ENCODE measurements around the gene INPP4A.
"Not testable (repeated sequence)": the region's sequence is repeated elsewhere in the genome, so short reads cannot be mapped to it uniquely, and the experiment has no call there.

Gene INPP4A

DNA sequence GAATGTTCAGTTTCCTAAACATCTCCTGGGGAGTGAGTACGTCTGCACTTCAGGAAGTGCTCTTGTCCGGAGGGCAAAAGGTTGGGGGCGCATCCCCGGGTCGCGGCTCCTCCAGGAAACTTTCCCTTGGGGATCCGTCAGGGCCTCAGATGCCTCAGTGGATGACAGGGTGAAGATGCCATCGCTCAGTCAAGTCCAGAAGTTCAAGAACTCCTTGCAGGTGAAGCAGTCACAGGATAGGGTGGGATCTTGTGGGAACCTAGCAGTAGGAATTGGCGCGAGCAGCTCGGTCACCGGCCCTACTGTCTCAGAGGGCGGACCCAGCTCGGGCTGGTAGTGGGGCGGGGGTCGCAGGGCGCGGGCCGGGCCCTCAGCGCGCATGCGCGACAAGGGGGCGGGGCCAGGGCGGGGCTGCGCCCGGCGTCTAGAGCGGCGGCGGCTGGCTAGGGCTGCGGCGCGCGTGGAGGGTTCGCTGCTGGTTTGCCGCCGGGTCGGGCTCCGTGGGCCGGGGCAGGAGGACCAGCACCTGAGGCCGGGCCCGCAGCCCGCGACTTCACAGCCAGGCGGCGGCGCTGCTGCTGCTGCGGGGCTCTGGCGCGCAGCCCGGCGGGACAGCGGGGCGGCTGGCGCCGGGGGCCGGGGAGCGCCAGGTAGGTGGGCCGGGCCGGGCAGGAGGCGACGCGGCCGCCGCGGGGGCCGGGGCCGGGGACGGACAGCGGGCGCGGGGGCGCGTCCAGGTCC lies at the start of gene INPP4A:
INPP4A (plus strand) TSS at position 423 of the 741 bp plus-strand sequence. CDS start 75,191 bp downstream, outside the sequence.
- DNase-seq, result peak; percentile 54

DNA sequence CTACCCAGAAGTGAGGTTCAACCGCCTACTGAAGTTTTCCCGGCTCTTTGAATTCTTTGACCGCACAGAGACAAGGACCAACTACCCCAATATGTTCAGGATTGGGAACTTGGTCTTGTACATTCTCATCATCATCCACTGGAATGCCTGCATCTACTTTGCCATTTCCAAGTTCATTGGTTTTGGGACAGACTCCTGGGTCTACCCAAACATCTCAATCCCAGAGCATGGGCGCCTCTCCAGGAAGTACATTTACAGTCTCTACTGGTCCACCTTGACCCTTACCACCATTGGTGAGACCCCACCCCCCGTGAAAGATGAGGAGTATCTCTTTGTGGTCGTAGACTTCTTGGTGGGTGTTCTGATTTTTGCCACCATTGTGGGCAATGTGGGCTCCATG lies 48.7 kb upstream of the INPP4A start:
- no peak for DNase-seq

DNA sequence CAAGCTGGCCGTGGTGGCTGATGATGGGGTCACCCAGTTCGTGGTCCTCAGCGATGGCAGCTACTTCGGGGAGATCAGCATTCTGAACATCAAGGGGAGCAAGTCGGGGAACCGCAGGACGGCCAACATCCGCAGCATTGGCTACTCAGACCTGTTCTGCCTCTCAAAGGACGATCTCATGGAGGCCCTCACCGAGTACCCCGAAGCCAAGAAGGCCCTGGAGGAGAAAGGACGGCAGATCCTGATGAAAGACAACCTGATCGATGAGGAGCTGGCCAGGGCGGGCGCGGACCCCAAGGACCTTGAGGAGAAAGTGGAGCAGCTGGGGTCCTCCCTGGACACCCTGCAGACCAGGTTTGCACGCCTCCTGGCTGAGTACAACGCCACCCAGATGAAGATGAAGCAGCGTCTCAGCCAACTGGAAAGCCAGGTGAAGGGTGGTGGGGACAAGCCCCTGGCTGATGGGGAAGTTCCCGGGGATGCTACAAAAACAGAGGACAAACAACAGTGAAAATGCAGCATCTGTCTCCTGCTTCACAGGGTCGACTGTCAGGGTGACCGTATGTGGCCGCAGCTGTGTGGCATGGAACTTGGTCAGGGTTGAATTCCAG lies 47.8 kb upstream of the INPP4A start:
- DNase-seq, result no peak

DNA sequence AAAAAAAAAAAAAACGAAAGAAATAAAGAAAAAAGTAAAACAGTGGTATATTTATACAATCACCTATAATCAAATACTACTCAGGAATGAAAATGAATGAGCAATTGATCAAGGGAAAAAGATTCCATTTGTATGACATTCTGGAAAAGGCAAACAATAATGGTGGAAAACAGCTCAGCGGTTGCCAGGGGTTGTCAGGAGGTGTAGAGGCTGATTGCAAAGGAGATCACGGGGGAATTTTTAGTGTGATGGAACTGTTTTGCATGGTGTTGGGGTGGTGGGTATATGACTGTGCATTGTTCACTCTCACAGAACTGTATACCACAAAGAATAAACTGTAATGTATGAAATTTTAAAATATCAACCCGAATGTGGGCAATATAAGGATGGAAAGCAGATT lies 45.5 kb upstream of the INPP4A start:
- no peak for DNase-seq

DNA sequence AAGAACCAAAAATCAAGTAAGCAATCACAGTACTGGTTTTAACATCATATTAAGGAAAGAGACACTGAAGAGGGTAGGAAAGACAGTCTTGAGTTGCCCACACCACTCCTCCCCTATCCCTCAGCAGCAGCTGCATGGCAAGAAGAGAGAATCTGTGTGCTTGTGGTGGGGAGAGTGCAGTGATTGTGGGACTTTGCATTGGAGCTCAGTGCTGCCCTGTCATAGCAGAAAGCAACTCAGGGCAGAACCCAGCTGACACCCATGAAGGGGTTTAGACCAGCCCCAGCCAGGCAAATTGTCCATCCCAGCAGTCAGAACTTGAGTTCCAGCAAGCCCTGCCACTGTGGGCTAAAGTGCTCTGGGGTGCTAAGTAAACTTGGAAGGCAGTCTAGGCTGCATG lies 40.8 kb upstream of the INPP4A start:
- DNase-seq, result no peak

DNA sequence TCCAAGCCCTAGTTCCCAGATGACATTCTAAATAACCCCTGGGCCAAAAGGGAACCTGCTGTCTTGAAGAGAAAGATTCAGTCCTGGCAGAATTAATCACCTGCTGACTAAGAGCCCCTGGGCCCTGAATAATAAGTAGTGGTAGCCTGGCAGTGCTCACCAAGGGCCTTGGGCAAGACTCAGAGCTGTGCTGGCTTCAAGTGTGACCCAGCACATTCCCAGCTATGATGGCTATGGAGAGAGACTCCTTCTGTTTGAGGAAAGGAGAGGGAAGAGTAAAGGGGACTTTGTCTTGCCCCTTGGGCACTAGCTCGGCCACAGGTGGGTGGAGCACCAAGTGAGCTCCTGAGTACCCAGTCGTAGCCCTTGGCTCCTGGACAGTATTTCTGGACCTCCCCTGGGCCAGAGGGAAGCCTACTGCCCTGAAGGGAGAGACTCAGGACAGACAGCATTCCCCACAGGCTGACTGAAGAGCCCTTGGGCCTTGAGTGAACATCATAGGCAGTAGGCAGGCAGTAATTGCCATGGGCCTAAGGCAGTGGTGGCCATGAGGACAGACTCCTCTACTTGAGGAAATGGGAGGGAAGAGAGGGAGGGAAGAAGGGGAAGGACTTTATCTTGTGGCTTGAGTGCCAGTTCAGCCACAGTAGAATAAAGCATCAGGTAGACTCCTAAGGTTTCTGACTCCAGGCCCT lies 40.0 kb upstream of the INPP4A start:
- no peak for DNase-seq

DNA sequence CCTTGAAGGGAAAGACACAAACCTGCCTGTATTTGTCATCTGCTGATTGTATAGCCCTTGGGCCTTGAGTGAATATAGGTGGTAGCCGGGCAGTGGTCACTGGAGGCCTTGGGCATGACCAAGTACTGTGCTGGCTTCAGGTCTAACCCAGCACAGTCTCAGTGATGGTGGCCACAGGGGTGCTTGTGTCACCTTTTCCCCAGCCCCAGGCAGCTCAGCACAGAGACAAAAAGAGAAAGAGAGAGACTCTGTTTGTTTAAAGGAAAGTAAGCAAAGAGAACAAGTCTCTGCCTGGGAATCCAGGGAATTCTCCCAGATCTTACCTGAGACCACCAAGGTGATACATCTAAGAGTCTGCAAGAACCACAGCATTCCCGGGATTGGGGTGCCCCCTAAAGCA lies 39.4 kb upstream of the INPP4A start:
- no peak for DNase-seq

DNA sequence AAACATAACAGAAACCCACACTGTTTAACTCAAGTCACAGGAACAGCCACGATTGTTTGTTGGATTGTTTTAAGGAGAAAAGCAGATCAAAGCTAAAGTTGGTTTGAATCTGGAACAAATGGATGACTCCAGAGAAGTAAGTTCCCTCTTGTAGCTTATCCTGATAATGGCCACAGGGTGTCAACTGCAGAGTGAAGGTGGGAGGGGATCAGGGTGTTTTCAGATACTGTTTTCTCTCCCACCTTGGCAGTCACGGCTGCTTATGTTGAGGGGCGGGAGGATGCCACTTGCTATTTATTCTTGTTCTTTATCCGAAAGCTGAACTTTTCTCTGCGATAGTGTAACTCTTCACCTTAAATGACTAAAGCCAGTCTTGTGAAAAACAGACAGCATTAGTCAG lies 36.5 kb upstream of the INPP4A start:
- no peak for DNase-seq

DNA sequence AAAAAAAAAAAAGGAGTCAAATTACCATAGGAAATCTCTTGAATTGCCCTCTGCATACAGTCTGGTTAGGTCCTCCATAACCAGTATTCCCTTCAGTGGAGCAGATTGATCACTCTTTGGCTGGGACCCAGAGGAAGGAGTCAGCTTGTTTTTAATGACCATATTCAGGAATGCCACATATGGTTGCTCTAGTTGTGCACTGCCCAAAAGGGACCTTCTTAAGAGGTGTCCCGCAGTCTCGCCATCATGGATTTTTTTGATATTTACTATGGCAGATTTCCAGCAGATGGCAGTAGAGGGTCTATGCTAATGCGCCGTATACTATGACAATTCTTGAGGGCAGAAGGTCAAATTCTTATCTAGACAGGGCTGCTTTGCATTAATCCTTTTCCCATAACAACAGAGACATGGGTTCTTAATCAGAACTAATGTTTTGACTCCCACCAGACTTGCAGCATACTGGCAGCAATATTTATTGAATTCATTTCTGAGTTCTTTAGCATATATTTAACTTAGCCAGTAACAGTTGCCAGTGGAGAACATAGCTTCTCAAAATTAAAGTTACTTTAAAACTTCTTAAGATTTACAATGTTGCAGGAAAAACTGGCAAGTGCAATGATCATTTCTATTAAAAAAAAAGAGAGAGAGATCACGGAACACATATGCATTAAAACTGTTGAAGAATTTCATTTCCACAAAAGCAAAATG lies 31.8 kb upstream of the INPP4A start:
- DNase-seq, result peak; percentile 12

DNA sequence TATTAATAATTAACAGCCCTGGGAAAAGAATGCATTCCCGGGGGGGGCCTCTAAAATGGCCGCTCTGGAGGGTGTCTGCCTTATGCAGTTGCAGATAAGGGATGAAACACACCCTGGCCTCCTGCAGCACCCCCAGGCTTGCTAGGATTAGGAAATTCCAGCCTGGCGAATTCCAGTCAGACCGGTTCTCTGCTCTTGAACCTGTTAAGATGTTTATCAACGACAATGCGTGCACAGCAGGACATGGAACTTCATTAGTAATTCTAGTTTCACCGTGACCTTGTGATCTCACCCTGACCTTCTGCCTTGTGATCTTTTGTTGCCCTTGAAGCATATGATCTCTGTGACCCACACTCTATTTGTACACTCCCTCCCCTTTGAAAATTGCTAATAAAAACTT lies 30.4 kb upstream of the INPP4A start:
- not testable (repeated sequence) for DNase-seq

DNA sequence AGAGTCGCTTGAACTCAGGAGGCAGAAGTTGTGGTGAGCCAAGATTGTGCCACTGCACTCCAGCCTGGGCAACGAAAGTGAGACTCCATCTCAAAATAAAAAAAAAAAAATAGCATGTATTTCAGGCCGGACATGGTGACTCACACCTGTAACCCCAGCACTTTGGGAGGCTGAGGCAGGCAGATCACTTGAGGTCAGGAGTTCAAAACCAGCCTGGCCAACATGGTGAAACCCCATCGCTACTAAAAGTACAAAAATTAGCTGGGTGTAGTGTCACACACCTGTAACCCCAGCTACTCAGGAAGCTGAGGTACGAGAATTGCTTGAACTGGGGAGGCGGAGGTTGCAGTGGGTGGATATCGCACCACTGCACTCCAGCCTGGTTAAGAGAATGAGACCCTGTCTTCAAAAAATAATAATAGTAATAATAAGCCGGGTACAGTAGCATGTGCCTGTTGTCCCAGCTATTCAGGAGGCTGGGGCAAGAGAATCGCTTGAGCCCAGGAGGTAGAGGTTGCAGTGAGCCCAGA lies 28.9 kb upstream of the INPP4A start:
- DNase-seq, result not testable (repeated sequence)

DNA sequence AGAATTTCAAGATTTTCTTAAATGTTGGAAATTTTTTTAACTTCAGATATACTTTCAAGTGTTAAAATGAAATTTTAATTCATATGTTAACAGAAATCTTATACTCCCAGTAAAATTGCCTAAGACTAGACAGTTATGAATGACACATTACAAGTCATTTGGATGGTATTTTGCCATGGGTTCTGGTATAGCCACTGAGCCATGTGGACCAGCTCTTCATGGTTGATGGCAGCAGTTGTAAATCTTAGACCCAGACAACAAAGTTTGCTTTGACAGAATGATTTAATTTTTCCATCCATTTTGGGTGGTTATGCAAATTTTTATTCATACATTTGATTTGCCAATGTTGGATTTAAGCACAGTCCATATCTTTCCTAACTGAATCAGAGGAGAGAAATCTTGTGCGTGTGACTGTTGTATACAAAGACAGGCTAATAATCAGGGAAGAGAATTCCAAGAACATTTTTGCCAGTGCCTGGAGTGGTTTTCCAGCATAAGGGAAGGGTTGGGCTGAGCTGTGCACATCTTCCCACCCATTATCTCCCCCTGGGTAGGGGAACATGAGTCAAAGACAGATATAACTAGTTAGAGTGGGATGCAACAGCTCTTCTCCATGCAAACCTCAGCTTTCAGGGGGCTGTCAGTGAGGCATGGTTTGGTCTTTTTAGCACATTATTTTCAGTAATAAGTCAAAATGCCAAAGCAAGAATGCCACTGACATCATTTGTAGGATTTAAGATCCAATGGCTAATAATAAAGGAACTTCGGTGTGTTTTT lies 28.1 kb upstream of the INPP4A start:
- no peak for DNase-seq

DNA sequence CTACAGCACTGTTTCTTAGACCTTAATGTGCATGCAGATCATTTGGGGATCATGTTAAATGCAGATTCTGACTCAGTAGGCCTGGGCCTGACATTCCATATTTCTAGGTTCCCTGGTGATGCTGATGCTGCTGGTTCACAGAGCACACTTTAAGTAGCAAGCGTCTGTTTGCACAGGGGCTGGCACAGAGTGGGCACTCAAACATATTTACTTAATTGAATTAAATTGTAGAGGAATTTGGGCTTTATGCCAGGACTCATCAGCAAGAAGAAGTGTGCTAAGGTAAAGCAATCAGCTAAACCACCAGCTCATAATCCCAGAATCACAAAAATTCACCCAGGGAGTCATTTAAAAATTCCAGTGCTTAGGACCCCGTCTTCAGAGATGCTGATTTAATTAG lies 25.1 kb upstream of the INPP4A start:
- DNase-seq, result no peak

DNA sequence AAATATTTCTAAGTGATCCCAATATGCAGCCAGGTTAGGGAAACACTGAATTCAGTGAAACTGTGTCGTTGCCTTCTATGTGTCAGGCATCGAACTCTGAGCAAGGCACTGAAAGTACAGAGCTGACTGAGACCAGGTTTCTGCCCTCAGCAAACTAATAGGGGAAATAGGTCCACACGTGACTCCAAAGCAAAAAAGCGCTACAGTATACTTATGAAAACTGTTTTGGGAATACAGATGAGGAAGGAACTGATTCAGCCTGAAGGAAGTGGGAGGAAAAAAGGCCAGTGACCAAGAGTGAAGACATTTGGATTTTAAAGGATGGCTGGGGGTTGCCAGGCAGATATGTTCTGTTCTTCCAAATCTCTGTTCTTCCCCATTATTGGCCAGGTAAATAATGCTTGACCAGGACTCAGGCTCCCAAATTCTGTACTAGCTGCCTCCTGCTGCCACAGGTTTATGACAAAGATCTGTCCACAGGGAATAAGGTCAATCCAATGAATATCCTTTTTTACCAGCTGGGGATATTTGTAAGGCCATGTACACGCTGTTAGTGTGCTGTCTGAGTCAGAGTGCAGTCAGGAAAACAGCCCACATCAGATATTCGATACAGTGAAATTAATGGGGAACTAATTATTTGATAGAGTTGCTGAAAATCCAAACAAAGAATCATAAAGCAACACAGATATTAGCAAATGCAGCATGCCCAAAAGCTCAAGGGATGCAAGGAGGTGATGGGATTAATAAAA lies 24.5 kb upstream of the INPP4A start:
- DNase-seq, result no peak

DNA sequence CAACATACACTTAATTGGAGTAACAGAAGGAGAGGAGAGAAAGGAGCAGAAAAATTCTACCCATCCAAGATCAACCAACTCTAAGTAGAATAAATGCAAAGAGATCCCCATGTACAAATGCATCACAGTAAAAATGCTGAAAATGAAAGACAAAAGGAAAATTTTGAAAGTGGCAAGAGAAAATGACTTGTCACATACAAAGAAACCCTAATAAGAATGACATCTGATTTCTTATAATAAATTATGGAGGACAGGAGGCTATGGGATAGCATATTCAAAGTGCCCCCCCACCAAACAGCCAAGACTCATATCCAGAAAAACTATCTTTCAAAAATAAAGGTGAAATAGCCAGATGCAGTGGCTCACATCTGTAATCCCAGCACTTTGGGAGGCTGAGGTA lies 22.2 kb upstream of the INPP4A start:
- DNase-seq, result no peak

DNA sequence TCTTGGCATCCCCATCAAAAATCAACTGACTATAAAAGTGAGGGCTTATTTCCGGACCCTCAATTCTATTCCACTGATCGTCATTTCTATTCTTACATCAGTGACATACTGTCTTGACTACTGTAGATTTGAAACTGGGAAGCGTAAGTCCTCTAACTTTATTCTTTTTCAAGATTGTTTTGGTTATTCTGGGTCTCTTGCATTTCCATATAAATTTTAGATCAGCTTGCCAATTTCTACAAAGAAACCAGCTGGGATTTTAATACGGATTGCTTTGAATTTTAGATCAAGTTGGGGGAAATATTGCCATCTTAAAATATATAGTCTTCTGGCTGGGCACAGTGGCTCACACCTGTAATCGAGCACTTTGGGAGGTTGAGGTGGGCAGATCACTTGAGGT lies 17.9 kb upstream of the INPP4A start:
- DNase-seq, result no peak

DNA sequence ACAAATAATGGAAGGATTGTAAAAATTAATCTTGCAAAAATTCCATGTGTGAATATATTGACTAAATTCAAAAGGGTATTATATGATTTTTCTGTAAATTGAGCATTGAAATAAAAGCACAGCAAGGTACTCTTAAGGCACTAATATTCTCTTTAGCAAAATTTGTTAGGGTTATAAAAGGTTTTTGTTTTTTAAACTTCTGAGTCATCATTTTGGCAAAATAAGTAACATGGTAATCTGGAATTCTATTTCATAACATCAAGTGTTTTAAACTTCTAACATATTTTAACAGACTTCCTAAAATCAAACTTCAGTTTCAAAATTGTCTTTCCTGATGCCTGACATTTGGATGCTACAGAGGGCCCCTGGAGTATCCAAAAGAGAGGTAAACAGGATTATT lies 12.5 kb upstream of the INPP4A start:
- no peak for DNase-seq

DNA sequence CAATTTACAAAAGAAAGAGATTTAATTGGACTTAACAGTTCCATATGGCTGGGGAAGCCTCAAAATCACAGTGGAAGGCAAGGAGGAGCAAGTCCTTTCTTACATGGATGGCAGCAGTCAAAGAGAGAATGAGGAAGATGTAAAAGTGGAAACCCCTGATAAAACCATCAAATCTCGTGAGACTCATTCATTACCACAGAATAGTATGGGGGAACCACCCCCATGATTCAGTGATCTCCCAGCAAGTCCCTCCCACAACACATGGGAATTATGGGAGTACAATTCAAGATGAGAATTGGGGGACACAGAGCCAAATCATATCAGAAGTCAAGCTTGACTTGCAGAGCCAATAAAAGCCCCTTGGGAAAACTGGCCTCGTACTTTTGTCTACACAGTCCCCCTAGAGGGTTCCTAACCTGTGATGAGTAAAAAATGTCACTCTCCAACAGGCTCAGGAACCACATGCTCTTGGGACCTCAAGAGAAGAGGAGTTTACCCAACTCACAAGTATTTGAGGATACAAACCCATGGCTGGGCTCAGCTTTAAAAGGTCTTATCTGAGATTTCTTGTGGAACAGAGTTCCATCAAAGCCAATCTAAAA lies 11.2 kb upstream of the INPP4A start:
- no peak for DNase-seq

DNA sequence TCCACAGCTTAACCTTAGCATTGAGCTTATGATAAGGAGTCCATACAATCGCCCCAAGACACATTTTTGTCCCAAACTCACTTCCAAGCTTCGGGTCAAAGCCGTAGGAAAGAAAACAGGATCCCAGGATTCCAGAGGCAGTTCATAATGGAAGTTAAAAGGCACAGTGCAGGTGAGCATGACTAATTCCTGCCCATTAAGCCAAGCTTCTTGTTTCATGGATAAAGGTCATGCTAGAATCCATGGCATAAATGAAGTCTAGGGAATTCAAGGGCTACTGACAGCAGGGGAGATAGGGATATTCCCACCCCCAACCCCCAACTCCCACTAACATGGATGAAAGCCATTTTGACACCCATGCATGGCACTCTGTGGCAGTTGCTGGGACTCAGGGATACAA lies 10.2 kb upstream of the INPP4A start:
- no peak for DNase-seq

DNA sequence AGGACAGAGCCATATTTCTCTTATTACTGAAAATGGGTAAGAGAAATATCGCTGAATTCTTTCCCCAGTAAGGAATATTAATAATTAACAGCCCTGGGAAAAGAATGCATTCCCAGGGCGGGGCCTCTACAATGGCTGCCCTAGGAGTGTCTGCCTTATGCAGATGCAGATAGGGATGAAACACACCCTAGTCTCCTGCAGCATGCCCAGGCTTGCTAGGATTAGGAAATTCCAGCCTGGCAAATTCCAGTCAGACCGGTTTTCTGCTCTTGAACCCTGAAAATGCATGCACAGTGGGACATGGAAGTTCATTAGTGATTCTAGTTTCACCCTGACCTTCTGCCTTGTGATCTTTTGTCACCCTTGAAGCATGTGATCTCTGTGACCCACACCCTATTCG lies 9.0 kb upstream of the INPP4A start:
- DNase-seq, result not testable (repeated sequence)

DNA sequence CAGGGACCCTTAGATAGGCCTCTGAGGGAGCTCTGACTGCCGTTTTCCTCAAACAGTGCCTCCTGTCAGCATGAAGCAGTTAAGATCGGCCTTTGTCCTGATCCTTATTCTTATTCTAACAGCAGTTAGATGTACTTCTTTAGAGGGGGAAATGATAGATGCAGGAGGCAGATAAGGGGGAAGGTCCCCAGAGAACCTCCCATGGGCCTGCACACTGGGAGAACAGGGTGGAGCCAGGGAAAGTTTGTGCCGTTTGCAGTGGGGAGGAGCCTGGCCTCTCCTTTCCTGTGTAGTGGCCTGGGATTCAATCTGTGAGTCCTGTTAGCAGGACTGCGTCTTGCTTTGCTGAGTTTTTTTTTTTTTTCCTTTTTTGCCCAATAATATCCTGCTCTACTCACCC lies 7.9 kb upstream of the INPP4A start:
- no peak for DNase-seq

Data from NCI-H774 (cell line).